GM18858 (cell line): ENCODE measurements around the gene MTCH1.

Experiments used
- ATAC-seq: cut with Tn5 transposase; IDR thresholded peaks from one replicate; pipeline ENCODE4 v1.9.1; 2021; ENCODE audit not compliant: unreplicated experiment

The MTCH1 gene

GRCh38 chr6:36971921-36972673 lies 13.9 kb downstream of the MTCH1 start:
- no peak for ATAC-seq

- ATAC-seq = no peak
These were observed 14.8 kb downstream of the MTCH1 start for GRCh38 chr6:36970892-36971842.

DNA sequence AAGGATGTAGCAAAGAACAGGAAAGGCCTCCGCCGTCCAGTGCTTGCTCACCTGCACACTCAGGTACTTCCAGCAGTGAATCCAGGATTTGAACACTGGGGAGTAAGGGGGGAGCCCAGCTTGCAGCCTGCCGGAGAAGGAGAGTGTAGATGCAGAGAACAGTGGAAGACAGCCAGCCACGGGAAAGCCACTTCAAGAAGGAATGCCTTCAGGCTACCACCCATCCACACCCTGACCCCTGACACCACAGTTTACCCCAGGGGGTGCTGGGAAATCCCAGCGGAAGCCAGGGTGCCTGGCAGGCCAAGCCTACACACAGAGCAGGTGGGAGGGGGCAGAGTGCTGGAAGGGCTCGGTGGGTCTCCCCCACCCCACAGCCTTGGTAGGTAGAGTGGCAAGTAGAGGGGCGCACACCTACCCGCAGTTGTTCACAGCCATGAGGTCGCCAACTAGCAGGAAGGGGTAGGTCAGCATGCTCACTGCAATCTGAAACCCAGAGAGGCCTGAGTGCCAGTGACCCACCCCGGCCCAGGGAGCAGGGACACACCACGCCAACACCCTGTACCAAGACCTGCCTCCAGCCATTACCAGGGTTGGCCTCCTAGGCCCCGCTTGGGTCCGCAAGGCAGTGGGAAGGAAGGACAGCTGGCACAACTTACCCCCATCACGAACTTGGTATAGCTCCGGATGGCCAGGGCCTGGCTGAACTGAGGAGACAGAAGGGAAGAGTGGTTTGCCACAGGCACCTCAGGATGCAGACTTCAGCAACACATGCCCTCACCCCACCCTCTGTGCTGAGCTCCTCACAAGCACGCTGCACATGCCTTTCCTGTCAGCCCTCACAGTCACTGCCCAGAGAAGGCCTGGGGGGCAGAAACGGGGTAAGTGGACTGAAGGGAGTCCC lies 15.8 kb downstream of the MTCH1 start:
- ATAC-seq = no peak

DNA sequence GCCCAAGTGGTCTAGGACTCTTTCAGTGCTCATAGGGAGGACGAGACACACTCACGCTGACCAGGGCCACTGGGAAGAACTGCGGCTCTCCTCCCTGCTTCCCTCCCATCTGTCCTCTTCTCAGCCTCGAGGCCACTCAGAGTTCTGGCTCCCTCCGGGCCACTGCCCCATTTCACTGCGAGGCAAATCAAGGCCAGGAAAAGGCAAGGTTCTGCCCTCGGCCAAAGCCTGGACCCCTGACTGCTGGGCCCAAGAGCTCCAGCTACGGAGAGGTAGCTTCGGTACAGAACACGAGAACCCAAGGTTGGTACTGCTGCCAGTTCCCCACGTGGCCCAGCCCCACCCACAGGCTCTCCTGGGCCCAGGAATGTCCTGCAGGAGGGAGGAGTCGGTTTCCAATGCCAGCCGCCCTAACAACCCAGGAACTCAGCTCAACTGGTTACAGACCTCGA lies 16.7 kb downstream of the MTCH1 start:
- no peak for ATAC-seq

- ATAC-seq = no peak
These were observed 17.6 kb downstream of the MTCH1 start for GRCh38 chr6:36968266-36968977.

- ATAC-seq = no peak
These were observed 18.2 kb downstream of the MTCH1 start for GRCh38 chr6:36967757-36968156.

- no peak for ATAC-seq
These were observed 18.7 kb downstream of the MTCH1 start for GRCh38 chr6:36967301-36967700.

DNA sequence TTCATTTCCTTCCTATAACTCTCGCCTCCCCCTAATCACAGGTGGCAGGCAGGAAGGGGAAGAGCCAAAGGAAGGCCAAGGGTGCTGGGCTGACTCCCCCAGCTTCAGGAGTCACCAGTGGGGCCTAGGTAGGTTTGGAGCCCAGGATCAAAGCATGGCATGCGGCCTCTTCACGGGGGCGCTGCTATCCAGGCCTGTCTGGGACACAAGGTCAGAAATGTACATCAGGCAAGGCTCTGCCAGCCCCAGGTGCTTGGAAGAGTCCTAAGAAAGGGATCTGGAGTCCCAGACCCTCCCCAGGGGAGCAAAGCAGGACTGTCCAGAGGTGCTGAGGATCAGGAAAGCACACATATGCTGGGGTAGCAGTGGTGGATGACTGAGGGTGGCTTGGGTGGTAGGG lies 21.1 kb downstream of the MTCH1 start:
- no peak for ATAC-seq

GRCh38 chr6:36964349-36964748 lies 21.6 kb downstream of the MTCH1 start:
- no peak for ATAC-seq

DNA sequence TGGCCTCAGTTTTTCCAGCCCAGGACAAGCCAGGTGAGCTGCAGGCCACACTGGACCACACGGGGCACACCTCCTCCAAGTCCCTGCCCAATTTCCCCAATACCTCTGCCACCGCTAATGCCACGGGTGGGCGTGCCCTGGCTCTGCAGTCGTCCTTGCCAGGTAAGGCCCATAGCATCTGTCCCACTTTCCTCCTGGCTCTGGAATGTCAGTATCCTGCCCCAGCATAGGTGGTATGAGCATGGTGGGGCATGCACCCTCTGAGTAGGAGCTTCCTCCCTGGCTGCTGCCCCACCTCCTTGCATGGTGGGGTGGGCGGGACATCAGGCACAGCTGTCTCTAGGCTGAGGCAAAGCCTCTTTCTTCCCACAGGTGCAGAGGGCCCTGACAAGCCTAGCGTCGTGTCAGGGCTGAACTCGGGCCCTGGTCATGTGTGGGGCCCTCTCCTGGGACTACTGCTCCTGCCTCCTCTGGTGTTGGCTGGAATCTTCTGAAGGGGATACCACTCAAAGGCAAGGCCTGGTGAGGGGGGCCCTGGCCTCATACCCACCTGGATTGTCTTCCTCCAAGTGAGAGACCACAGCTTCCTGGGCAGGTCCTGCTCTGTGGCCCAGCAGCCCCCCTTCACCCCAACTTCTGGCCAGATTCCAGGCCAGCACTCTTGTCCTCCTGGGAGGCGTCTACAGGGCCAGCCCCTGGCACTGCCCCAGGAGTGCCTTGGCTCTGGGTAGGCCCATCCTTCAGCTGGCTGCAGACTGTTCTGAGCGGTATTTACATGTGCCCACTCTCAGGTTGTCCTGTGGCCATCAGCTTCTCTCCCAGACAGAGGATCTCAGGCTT lies 22.3 kb downstream of the MTCH1 start:
- ATAC-seq = no peak

DNA sequence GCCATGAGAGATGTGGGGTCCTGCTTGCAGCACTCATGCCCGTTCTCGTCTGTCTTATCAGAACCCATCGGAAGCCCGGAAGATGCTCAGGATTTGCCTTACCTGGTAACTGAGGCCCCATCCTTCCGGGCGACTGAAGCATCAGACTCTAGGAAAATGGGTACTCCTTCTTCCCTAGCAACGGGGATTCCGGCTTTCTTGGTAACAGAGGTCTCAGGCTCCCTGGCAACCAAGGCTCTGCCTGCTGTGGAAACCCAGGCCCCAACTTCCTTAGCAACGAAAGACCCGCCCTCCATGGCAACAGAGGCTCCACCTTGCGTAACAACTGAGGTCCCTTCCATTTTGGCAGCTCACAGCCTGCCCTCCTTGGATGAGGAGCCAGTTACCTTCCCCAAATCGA lies 23.1 kb downstream of the MTCH1 start:
- no peak for ATAC-seq

DNA sequence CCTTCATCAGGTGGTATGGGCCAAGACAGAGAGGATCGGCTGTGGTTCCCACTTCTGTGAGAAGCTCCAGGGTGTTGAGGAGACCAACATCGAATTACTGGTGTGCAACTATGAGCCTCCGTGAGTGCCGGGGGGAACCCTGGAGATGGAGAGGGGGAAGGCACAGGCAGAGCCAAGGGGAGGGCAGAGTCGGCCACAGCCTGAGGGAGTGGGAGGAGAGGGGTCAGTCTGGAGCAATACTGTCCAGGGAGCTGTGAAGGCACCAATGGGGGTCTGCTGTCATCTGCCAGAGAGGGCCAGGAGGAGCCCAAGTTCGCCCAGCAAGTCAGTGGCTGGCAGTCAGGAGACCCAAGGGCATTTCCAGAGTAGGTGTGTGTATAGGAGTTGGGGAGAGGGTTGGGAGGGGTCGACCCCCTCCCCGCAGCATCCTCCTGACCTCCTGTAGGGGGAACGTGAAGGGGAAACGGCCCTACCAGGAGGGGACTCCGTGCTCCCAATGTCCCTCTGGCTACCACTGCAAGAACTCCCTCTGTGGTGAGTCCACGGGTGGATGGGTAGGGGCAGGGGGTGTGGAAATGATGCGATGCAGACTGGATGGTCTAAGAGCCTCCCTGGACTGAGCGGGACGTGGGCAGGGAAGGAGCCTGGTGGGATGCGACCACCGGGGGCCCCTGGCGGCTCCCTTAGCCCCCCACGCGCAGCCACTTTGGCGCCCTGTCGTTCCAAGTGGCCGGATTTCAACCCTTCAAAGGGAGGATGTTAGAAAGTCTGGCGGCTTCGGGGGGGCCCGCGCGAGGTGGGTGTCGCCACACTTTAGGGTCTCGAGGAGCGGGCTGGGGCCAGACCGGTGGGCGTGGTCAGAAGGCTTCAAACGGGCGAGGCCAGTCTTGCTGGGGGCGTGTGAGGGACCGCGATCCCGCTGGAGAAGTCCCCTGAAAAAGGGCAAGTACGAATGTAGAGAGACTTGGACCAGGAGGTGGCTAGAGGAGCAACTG lies 24.3 kb downstream of the MTCH1 start:
- ATAC-seq = no peak

DNA sequence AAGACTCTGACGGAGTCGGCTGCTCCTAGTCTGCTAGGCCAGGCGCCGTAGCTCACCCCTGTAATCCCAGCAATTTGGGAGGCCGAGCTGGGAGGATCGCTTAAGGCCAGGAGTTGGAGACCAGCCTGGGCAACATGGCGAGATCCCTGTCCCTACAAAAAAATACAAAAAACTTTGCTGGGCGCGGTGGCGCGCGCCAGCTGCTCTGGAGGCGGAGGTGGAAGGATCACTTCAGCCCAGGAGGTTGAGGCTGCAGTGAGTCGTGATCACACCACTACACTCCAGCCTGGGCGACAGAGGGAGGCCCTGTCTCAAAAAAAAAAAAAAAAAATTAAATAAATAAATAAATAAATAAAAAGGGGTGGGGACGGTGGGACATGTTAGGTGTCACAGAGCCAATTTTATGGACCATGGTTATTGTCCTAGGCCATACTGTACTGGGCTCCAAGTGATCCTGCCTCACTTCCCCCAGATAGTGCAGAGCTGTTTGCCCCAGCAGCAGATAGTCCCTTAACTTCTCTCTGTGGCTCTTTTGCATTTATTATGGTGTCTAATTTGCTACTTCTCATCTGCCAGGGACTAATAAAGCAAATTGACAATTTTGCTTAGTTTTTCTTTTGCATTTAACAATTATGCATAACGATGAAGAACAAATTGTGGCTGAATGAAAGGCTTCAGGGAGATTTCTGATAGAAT lies 26.3 kb downstream of the MTCH1 start:
- no peak for ATAC-seq

- ATAC-seq = no peak
These were observed 27.0 kb downstream of the MTCH1 start for GRCh38 chr6:36958775-36959554.

DNA sequence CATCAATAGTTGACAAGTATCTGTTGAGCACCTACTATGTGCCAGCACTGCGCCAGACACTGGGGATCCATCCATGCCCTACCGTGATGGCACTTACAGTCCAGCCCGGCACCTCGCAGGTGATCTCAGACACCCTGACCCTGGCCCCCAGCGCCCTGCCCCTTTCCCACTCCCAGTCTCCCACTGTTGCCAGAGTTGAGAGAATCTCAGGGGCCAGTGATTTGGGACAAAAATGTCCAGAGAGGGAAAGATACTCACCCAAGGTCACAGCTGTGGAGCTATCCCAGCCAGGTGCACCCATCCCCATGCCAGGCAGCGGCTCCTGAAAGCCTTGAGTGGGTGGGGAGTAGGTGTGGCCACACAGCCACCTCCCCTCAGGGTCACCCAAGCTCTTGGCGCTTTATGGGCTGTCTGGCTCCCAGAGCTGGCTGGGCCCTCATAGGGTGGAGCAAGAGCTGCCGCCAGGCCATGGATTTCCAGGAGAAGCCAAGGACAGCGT lies 28.2 kb downstream of the MTCH1 start:
- ATAC-seq = no peak

DNA sequence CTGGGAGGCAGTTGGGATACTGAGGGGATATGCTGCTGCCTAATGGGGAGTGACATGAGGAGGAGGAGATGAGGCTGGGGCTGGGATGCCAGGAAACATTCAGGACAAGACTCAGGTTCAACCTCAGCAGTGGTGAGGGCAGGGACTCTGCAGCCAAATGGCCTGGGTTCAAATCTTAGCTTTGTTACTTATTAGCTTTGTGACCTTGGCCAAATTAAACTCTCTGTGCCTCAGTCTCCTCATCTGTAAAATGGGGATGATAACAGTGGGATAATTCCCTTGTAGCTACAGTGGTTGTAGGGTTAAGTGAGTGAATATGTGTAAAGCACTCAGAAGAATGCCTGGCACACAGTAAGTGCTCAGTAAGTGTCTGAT lies 29.6 kb downstream of the MTCH1 start:
- no peak for ATAC-seq
